DMS79 treated with DMSO at 0.1 percent for 48 hours (cell line): Measurements from ENCODE around the gene ECSCR.

Experiments
- DNase-seq: peaks from one replicate; lab custom pipeline; 2025; lab: John Stamatoyannopoulos, UW

The ECSCR gene

GRCh38 chr5:139474890-139475791, 12.6 kb upstream of the ECSCR start:
- DNase-seq: peak; percentile 2

GRCh38 chr5:139473565-139473964, 11.0 kb upstream of the ECSCR start:
- DNase-seq: no peak

- DNase-seq: no peak
These were observed 10.6 kb upstream of the ECSCR start for GRCh38 chr5:139473105-139473504.

GRCh38 chr5:139472386-139473030, 10.0 kb upstream of the ECSCR start:
- DNase-seq: no peak

- DNase-seq: no peak
These were observed 8.3 kb upstream of the ECSCR start, which contains the start of gene SMIM33 for GRCh38 chr5:139470821-139471300. TSS of gene SMIM33 (plus strand) at chr5:139471004. CDS start at chr5:139471122, 118 bp downstream.

GRCh38 chr5:139468421-139468931, 5.9 kb upstream of the ECSCR start:
- DNase-seq: no peak

- no peak for DNase-seq
These were observed 845 bp downstream of the ECSCR start for GRCh38 chr5:139461698-139462097.

- no peak for DNase-seq
These were observed 1.4 kb downstream of the ECSCR start for GRCh38 chr5:139461176-139461575.

GRCh38 chr5:139460455-139460854, 2.1 kb downstream of the ECSCR start:
- DNase-seq: no peak

- DNase-seq: no peak
These were observed 3.0 kb downstream of the ECSCR start for GRCh38 chr5:139459451-139459934.

GRCh38 chr5:139458580-139459407, 3.7 kb downstream of the ECSCR start:
- no peak for DNase-seq

GRCh38 chr5:139457653-139458306, 4.8 kb downstream of the ECSCR start:
- DNase-seq: no peak

- DNase-seq: no peak
These were observed 5.3 kb downstream of the ECSCR start for GRCh38 chr5:139457241-139457640.

GRCh38 chr5:139456776-139457175, 5.8 kb downstream of the ECSCR start:
- no peak for DNase-seq

GRCh38 chr5:139454568-139455290, 7.8 kb downstream of the ECSCR start:
- DNase-seq: no peak

GRCh38 chr5:139453683-139454567, 8.6 kb downstream of the ECSCR start:
- no peak for DNase-seq

- no peak for DNase-seq
These were observed 10.5 kb downstream of the ECSCR start for GRCh38 chr5:139451878-139452660.

- no peak for DNase-seq
These were observed 11.4 kb downstream of the ECSCR start for GRCh38 chr5:139451176-139451575.
